ENCODE data around the gene EFR3B. TPM values are rescaled to one million over a fixed set of nuclear protein-coding genes. Genes with fewer than 3 reads are reported as not detected.
"Not testable (repeated sequence)": the region's sequence is repeated elsewhere in the genome, so short reads cannot be mapped to it uniquely, and the experiment has no call there.

Gene EFR3B
- polyA plus RNA-seq, 1 experiment: 0.11 TPM

DNA sequence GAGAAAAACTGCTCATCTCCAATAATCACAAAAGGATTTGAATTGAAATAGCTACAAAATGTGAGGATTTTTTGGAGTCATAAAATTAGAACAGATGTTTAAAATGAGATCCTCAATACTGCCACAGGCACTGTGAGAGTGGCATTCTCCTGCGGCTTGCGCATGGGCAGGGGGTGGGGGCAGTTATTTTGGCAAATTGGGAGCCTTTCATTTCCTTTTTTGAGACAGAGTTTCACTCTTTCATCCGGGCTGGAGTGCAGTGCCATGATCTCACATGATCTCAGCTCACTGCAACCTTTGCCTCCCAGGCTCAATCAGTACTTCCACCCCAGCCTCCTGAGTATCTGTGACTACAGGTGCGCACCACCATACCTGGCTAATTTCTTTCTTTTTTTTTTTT lies 84.1 kb downstream of the EFR3B start:
- CTCF ChIA-PET: interaction anchor here (8.8 kb wide), 1 partner anchor 151 kb away, joined by 154 read pairs; no protein-coding TSS in a partner anchor
- Histone ChIP-seq H3K27me3 (ENCODE audit: control insufficient read depth, insufficient read depth, low read length) (no peaks in the 10 kb centered on the region), H3K36me3 (ENCODE audit: control insufficient read depth, insufficient read depth, low read length) (no peaks in the 10 kb centered on the region), H3K4me3 (ENCODE audit: low read depth, low read length) (no peak overlapping the region)
- DNase-seq (ENCODE audit: low read depth): no peak
- POLR2A ChIA-PET: no interaction called here
- TF ChIP-seq, protein P1, sequence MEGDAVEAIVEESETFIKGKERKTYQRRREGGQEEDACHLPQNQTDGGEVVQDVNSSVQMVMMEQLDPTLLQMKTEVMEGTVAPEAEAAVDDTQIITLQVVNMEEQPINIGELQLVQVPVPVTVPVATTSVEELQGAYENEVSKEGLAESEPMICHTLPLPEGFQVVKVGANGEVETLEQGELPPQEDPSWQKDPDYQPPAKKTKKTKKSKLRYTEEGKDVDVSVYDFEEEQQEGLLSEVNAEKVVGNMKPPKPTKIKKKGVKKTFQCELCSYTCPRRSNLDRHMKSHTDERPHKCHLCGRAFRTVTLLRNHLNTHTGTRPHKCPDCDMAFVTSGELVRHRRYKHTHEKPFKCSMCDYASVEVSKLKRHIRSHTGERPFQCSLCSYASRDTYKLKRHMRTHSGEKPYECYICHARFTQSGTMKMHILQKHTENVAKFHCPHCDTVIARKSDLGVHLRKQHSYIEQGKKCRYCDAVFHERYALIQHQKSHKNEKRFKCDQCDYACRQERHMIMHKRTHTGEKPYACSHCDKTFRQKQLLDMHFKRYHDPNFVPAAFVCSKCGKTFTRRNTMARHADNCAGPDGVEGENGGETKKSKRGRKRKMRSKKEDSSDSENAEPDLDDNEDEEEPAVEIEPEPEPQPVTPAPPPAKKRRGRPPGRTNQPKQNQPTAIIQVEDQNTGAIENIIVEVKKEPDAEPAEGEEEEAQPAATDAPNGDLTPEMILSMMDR (IDR thresholded peaks at IDR 0.05; ENCODE audit: insufficient read depth, low read depth, low read length): no peak

DNA sequence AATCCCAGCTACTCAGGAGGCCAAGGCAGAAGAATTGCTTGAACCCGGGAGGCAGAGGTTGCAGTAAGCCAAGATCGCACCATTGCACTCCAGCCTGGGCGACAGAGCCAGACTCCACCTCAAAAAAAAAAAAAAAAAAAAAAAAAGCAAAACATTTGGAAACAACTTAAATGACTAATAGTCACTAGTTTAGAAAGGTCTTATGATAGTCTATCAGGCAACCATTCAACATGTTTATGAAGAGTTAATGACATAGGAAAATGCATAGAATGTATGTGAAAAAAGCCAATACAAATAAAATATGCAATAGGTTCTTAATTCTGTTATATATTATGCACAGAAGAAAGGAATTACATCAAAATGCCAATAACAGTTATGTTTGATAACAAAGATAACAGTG lies 85.2 kb downstream of the EFR3B start:
- POLR2A ChIA-PET; H3K27me3 ChIP-seq (ENCODE audit: control insufficient read depth, insufficient read depth, low read length): not testable (repeated sequence)
- CTCF ChIA-PET: interaction anchor here (1.4 to 8.8 kb wide), 4 partner anchors 101 to 152 kb away, joined by 4 to 154 read pairs (median 8); no protein-coding TSS in a partner anchor

DNA sequence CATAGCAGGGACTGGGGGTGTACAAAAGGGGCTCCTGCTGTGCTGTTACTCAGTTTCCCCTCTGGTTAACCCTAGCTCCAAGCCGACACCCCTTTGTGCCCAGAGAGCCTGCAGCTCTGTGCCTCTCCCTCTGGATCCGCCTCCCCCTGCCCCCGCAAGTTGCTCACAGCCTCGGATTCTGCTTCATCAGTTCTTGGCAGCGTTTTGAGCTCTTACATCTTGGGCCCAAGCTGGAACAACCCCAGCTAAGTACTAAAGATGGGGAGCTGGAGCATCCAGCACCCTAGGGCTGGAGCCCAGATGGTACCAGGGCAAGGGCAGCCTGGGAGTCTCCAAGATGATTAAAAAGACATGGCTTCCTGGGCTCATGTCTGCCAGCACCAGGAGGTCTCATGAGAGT lies 85.8 kb downstream of the EFR3B start:
- CTCF ChIA-PET: interaction anchor here (0.7 to 8.8 kb wide), 9 partner anchors 8 to 720 kb away, joined by 3 to 154 read pairs (median 6); no protein-coding TSS in a partner anchor
- H3K36me3 ChIP-seq (ENCODE audit: control insufficient read depth, insufficient read depth, low read length): no peaks in the 10 kb centered on the region

More for the DNA sequence above, 85.2 kb downstream of the EFR3B start:
- H3K4me3 ChIP-seq (ENCODE audit: low read depth, low read length); H3K36me3 ChIP-seq (ENCODE audit: control insufficient read depth, insufficient read depth, low read length); DNase-seq (ENCODE audit: low read depth): not testable (repeated sequence)

DNA sequence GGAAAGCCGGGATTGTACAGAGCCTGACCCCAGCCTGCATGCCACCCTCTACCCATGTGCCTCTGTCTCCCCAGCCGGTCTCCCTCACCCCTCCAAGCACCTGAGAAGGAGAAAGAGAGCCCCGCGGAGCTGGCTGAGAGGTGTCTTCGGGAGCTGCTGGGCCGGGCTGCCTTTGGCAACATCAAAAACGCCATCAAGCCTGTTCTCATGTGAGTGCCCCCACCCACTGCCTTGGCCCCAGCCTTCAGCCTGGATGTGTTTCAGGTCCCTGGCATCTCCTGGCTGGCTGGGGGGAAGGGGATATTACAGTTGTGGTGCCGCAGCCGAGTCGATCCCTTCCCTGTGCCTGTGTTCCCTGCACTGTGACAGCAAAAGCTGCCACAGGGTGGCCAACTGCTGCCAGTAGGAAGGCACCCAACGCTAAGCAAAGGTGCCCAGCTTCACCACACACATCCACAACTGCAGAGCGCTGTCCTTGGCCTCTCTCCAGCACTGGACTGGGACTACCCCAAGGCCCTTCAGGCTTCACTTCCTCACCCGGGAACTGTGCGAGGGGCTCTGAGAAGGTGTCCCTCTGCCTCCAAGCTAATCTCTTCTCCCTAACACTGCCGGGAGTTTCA lies 88.1 kb downstream of the EFR3B start:
- no peaks in the 10 kb centered on the region for H3K27me3 ChIP-seq (ENCODE audit: control insufficient read depth, insufficient read depth, low read length)
- no peak for DNase-seq (ENCODE audit: low read depth)
- H3K4me3 ChIP-seq (ENCODE audit: low read depth, low read length): no peak overlapping the region
- TF ChIP-seq, protein P1 (IDR thresholded peaks at IDR 0.05; ENCODE audit: insufficient read depth, low read depth, low read length): no peak
- ChIA-PET CTCF (interaction anchor here (0.6 to 8.8 kb wide), 20 partner anchors 9 to 761 kb away, joined by 3 to 154 read pairs (median 5); no protein-coding TSS in a partner anchor), POLR2A (interaction anchor here (1.0 kb wide), 1 partner anchor 155 kb away, joined by 3 read pairs; no protein-coding TSS in a partner anchor)
- H3K36me3 ChIP-seq (ENCODE audit: control insufficient read depth, insufficient read depth, low read length): no peaks in the 10 kb centered on the region

More for the DNA sequence above, 85.8 kb downstream of the EFR3B start:
- Histone ChIP-seq H3K27me3 (ENCODE audit: control insufficient read depth, insufficient read depth, low read length) (no peaks in the 10 kb centered on the region), H3K4me3 (ENCODE audit: low read depth, low read length) (no peak overlapping the region)
- no peak for DNase-seq (ENCODE audit: low read depth)
- POLR2A ChIA-PET: no interaction called here
- TF ChIP-seq, protein P1 (IDR thresholded peaks at IDR 0.05; ENCODE audit: insufficient read depth, low read depth, low read length): no peak

DNA sequence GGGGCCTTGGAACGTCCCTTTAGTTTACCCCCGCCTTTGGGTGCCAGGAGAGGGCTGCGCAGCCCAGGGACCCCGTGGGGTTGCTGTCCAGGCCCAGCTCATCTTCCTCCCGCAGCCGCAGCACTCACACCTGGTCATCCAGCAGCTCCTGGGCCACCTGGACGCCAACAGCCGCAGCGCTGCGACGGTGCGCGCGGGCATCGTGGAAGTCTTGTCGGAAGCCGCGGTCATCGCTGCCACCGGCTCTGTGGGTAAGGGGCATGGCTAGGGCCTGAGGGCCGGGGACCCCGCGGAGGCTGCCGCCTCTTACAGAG lies 89.3 kb downstream of the EFR3B start:
- Histone ChIP-seq H3K4me3 (ENCODE audit: low read depth, low read length) (no peak overlapping the region), H3K27me3 (ENCODE audit: control insufficient read depth, insufficient read depth, low read length) (no peaks in the 10 kb centered on the region), H3K36me3 (ENCODE audit: control insufficient read depth, insufficient read depth, low read length) (no peaks in the 10 kb centered on the region)
- no peak for DNase-seq (ENCODE audit: low read depth)
- ChIA-PET CTCF (interaction anchor here (0.9 to 8.8 kb wide), 2 partner anchors 157 to 301 kb away, joined by 3 to 154 read pairs; no protein-coding TSS in a partner anchor), POLR2A (no interaction called here)
- TF ChIP-seq, protein P1 (IDR thresholded peaks at IDR 0.05; ENCODE audit: insufficient read depth, low read depth, low read length): no peak

All from BJ (cell line).